ENCODE results near the gene APBB2. TPM values are rescaled to one million over a fixed set of nuclear protein-coding genes. Genes with fewer than 3 reads are reported as not detected.

APBB2 gene
- total RNA-seq, 1 experiment from 2014 or later, result 56.8 TPM

Other genes starting within 250 kb of the APBB2 start
- 2,111 and 2,441 TPM in 2 replicates for gene UCHL1, start 42.4 kb upstream of the APBB2 start, total RNA-seq (2014; rRNA removed; shearing (Covaris generic))

Measured in A172 (cell line).